Memory B cell (primary cell): ENCODE results near the gene PIAS4.

Experiments
- ATAC-seq: fragments of 150-1000 bp; cut with Tn5 transposase; 2 replicates; pipeline ENCODE4 v1.10.0; 2021; ENCODE audit warnings: low read depth, mild to moderate bottlenecking, moderate library complexity
- DNase-seq, 2 donors: peaks; one replicate each; pipeline ENCODE4 v3.0.0; 2022; ENCODE audit warnings: low spot score in 2 of 2
- H3K27ac Mint-ChIP-seq: one replicate; pipeline ENCODE4 v1.8.0; 2022; ENCODE audit warnings: mild to moderate bottlenecking, moderate library complexity, mixed read lengths
- H3K27me3 Mint-ChIP-seq: one replicate; pipeline ENCODE4 v1.8.0; 2022; ENCODE audit warnings: mixed read lengths
- H3K36me3 Mint-ChIP-seq: one replicate; pipeline ENCODE4 v1.8.0; 2022; ENCODE audit warnings: mild to moderate bottlenecking, mixed read lengths
- H3K4me1 Mint-ChIP-seq: one replicate; pipeline ENCODE4 v1.8.0; 2022; ENCODE audit warnings: mixed read lengths
- H3K4me3 Mint-ChIP-seq: one replicate; pipeline ENCODE4 v1.8.0; 2022; ENCODE audit warnings: mild to moderate bottlenecking, moderate library complexity, mixed read lengths
- H3K9me3 Mint-ChIP-seq: one replicate; pipeline ENCODE4 v1.8.0; 2022; ENCODE audit warnings: mixed read lengths

PIAS4 gene

GRCh38 chr19:4033028-4033956, 25.8 kb downstream of the PIAS4 start:
- Mint-ChIP-seq H3K27me3 (no peaks in the 10 kb centered on the region), H3K9me3 (no peaks in the 10 kb centered on the region), H3K36me3 (peaks cover 4% of the 10 kb centered on the region), H3K4me1 (no peaks in the 10 kb centered on the region), H3K27ac (no peak overlapping the region), H3K4me3 (no peak overlapping the region)
- DNase-seq (no peak), ATAC-seq (no peak)

DNA sequence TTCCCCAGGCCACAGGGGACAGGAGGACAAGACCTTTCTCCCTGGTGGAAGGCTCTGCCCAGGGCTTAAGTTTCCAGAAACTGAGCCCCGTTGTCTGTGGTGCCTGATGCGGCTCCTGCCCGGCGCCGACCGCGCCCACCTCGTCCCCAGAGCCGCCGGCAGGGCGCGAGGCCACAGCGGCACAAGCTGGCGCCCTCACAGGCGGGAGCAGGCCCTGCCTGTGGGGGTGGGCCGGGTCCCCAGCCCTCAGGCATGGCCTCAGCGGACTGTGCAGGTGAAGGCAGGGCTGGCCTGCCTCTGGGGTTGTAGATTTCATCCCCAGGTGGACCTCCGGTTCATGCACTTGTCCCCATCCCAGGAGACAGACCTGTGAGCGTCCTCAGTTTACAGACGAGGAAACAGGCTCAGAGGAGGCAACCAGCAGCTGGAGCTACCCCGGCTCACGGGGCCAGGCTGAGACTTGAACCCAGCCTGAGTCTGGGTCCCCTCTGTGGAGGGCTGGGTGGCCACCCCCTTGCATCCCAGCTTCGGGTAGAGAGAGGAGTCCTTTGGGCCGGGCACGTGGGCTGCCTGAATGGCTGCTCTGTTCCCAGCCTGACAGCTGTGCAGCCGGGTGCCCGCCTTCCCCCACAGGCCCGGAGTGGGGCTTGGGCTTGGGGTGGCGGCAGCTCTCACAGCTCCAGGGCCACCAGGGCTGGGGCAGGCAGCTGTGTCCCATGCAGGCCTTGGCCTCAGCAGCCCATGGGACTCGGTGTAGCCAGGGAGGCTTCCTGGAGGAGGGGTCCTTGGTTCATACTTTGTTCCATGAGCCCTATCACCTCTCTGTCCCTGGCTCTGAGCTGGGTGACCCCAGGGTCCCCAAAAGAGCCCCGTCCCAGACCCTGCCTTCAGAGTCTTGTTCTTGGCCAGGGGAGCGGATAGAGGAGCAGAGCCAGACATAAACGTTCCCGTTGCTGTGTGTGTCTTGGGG, 26.8 kb downstream of the PIAS4 start:
- no peak for DNase-seq
- Mint-ChIP-seq H3K27ac (no peak overlapping the region), H3K27me3 (no peaks in the 10 kb centered on the region), H3K9me3 (no peaks in the 10 kb centered on the region), H3K36me3 (peaks cover 2% of the 10 kb centered on the region), H3K4me1 (no peaks in the 10 kb centered on the region), H3K4me3 (no peak overlapping the region)
- no peak for ATAC-seq

- H3K27me3 Mint-ChIP-seq = no peaks in the 10 kb centered on the region
- H3K36me3 Mint-ChIP-seq = peaks cover 1% of the 10 kb centered on the region
- H3K4me3 Mint-ChIP-seq = no peak overlapping the region
- DNase-seq (no peak), ATAC-seq (no peak)
- no peaks in the 10 kb centered on the region for H3K9me3 Mint-ChIP-seq
- peaks cover 1% of the 10 kb centered on the region for H3K4me1 Mint-ChIP-seq
- no peak overlapping the region for H3K27ac Mint-ChIP-seq
Measured at GRCh38 chr19:4035018-4035566, 27.6 kb downstream of the PIAS4 start.

- Mint-ChIP-seq H3K9me3 (no peaks in the 10 kb centered on the region), H3K36me3 (peaks cover 3% of the 10 kb centered on the region), H3K27me3 (no peaks in the 10 kb centered on the region), H3K27ac (no peak overlapping the region), H3K4me3 (no peak overlapping the region), H3K4me1 (peaks cover 3% of the 10 kb centered on the region)
- DNase-seq = no peak
- no peak for ATAC-seq
Measured at GRCh38 chr19:4035582-4035981, 28.0 kb downstream of the PIAS4 start.

- H3K9me3 Mint-ChIP-seq = no peaks in the 10 kb centered on the region
- H3K27ac Mint-ChIP-seq = no peak overlapping the region
- DNase-seq (no peak), ATAC-seq (no peak)
- H3K4me1 Mint-ChIP-seq = peaks cover 3% of the 10 kb centered on the region
- H3K4me3 Mint-ChIP-seq = no peak overlapping the region
- peaks cover 3% of the 10 kb centered on the region for H3K36me3 Mint-ChIP-seq
- H3K27me3 Mint-ChIP-seq = no peaks in the 10 kb centered on the region
Measured at GRCh38 chr19:4036576-4037300, 29.2 kb downstream of the PIAS4 start.

DNA sequence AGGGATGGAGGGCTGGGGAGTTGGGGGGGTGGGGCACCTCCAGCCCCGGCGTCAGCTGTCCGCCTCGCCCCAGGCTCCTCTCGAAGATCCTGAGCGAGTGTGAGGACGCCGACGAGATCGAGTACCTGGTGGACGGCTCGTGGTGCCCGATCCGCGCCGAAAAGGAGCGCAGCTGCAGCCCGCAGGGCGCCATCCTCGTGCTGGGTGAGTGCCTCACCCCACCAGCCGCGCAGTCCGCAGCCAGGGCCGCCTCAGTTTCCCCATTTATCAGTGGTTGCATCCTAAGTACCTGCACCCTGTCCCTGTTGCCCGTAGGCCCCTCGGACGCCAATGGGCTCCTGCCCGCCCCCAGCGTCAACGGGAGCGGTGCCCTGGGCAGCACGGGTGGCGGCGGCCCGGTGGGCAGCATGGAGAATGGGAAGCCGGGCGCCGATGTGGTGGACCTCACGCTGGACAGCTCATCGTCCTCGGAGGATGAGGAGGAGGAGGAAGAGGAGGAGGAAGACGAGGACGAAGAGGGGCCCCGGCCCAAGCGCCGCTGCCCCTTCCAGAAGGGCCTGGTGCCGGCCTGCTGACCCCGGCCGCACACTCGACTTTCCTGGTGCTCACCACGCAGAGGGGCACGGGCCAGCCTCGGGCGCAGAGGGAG, 29.9 kb downstream of the PIAS4 start:
- no peak overlapping the region for H3K27ac Mint-ChIP-seq
- H3K27me3 Mint-ChIP-seq = no peaks in the 10 kb centered on the region
- H3K36me3 Mint-ChIP-seq = peaks cover 3% of the 10 kb centered on the region
- H3K4me1 Mint-ChIP-seq = peaks cover 3% of the 10 kb centered on the region
- no peaks in the 10 kb centered on the region for H3K9me3 Mint-ChIP-seq
- ATAC-seq = no peak
- DNase-seq = no peak
- no peak overlapping the region for H3K4me3 Mint-ChIP-seq

DNA sequence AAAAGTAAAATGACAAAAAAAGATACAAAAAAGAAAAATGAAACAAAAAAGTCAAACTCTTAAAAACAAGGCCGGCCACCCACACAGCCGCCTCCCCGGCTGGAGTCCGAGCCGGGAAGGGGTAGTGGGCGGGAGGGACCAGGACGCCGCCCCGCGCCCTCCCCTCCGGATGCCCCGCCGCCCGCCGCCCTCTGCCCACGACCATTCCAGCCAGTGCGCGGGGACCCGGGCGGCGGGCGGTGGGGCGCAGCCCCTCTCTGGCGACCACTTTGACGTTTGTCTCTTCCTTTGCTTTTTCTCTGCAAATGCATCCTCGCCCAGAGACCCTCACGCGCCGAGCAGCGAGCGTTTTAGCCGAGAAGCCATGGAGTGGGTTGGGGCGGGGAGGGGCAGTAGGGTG, 30.5 kb downstream of the PIAS4 start:
- peaks cover 5% of the 10 kb centered on the region for H3K36me3 Mint-ChIP-seq
- H3K27me3 Mint-ChIP-seq = no peaks in the 10 kb centered on the region
- no peak overlapping the region for H3K27ac Mint-ChIP-seq
- no peak for ATAC-seq
- H3K9me3 Mint-ChIP-seq = no peaks in the 10 kb centered on the region
- H3K4me1 Mint-ChIP-seq = peaks cover 3% of the 10 kb centered on the region
- DNase-seq = no peak
- no peak overlapping the region for H3K4me3 Mint-ChIP-seq

DNA sequence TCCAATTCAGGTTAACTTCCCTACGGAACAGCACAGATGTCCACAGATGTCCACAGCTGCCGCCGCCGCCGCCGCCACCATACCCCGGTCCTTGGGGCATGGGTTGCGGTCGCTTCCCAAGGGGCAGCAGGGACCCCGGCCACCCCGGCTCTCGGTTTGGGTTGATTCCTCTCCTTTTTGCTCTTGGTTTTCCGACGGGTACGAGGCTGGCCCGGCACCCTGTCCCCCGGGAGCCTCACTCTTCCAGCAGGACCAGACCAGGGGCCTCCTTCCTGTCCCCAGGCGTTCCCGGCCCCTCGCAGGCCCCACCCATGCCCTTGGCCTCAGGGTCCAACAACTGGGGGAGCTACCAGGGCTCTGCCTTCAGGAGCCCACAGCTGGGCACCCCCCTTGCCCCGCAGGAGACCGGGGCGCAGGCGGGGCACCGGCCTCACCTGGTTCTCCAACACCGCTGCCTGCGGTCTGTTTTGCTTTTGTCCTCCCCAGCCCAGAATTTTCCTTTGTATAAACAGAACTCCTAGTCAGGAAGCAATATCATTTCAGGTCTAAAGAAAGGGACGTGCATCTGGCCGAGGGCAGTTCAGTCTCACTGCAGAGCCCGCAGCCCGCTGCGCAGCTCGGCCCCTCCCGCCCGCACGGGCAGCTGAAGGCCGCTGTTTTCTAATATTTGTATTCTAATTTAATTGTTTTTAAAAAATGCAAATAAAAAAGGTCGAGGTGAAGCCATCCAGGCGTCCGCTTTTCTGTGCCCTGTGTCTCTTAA, 31.3 kb downstream of the PIAS4 start:
- peaks cover 5% of the 10 kb centered on the region for H3K36me3 Mint-ChIP-seq
- H3K27ac Mint-ChIP-seq = no peak overlapping the region
- no peak overlapping the region for H3K4me3 Mint-ChIP-seq
- H3K4me1 Mint-ChIP-seq = peaks cover 3% of the 10 kb centered on the region
- ATAC-seq (no peak), DNase-seq (no peak)
- no peaks in the 10 kb centered on the region for H3K27me3 Mint-ChIP-seq
- H3K9me3 Mint-ChIP-seq = no peaks in the 10 kb centered on the region

- DNase-seq (no peak), ATAC-seq (no peak)
- H3K4me3 Mint-ChIP-seq = no peak overlapping the region
- no peaks in the 10 kb centered on the region for H3K27me3 Mint-ChIP-seq
- H3K36me3 Mint-ChIP-seq = peaks cover 8% of the 10 kb centered on the region
- no peaks in the 10 kb centered on the region for H3K9me3 Mint-ChIP-seq
- peaks cover 3% of the 10 kb centered on the region for H3K4me1 Mint-ChIP-seq
- H3K27ac Mint-ChIP-seq = no peak overlapping the region
Measured at GRCh38 chr19:4042064-4042730, 34.7 kb downstream of the PIAS4 start.

- H3K9me3 Mint-ChIP-seq = no peaks in the 10 kb centered on the region
- peaks cover 3% of the 10 kb centered on the region for H3K4me1 Mint-ChIP-seq
- ATAC-seq = no peak
- no peak for DNase-seq
- no peak overlapping the region for H3K27ac Mint-ChIP-seq
- no peaks in the 10 kb centered on the region for H3K27me3 Mint-ChIP-seq
- no peak overlapping the region for H3K4me3 Mint-ChIP-seq
- peaks cover 10% of the 10 kb centered on the region for H3K36me3 Mint-ChIP-seq
Measured at GRCh38 chr19:4042731-4043082, 35.2 kb downstream of the PIAS4 start.

- peaks cover 11% of the 10 kb centered on the region for H3K36me3 Mint-ChIP-seq
- ATAC-seq = no peak
Measured at GRCh38 chr19:4043401-4043800, 35.9 kb downstream of the PIAS4 start.

GRCh38 chr19:4043966-4044715, 36.6 kb downstream of the PIAS4 start:
- no peak for DNase-seq
- no peaks in the 10 kb centered on the region for H3K27me3 Mint-ChIP-seq
- ATAC-seq = no peak
- no peak overlapping the region for H3K4me3 Mint-ChIP-seq
- no peaks in the 10 kb centered on the region for H3K9me3 Mint-ChIP-seq
- H3K36me3 Mint-ChIP-seq = peaks cover 11% of the 10 kb centered on the region
- H3K27ac Mint-ChIP-seq = no peak overlapping the region
- H3K4me1 Mint-ChIP-seq = peaks cover 3% of the 10 kb centered on the region

More at GRCh38 chr19:4043401-4043800, 35.9 kb downstream of the PIAS4 start:
- Mint-ChIP-seq H3K27me3 (no peaks in the 10 kb centered on the region), H3K27ac (no peak overlapping the region), H3K4me3 (no peak overlapping the region), H3K9me3 (no peaks in the 10 kb centered on the region), H3K4me1 (peaks cover 3% of the 10 kb centered on the region)
- no peak for DNase-seq
